GM18951 (cell line): ENCODE results near the gene DHPS.
A peak's percentile ranks its signal among the peaks of the same experiment; 100 is the strongest.
"Not testable (repeated sequence)": the region's sequence is repeated elsewhere in the genome, so short reads cannot be mapped to it uniquely, and the experiment has no call there.

Experiments used
- POLR2A ChIP-seq: IDR thresholded peaks from 4 replicates; pipeline ENCODE4 v1.6.1; 2011; ENCODE audit warnings: mild to moderate bottlenecking; ENCODE audit not compliant: insufficient read length, insufficient read depth; ENCODE audit errors: extremely low read depth
- in situ Hi-C: fragments of 300-500 bp; cut with MboI; formaldehyde crosslinking; loops from one replicate; pipeline ENCODE4 v1.12.0; 2022; ENCODE audit warnings: low sequenced_read_pairs, mixed read lengths, inconsistent platforms; ENCODE audit not compliant: unreplicated experiment

Gene DHPS

DNA sequence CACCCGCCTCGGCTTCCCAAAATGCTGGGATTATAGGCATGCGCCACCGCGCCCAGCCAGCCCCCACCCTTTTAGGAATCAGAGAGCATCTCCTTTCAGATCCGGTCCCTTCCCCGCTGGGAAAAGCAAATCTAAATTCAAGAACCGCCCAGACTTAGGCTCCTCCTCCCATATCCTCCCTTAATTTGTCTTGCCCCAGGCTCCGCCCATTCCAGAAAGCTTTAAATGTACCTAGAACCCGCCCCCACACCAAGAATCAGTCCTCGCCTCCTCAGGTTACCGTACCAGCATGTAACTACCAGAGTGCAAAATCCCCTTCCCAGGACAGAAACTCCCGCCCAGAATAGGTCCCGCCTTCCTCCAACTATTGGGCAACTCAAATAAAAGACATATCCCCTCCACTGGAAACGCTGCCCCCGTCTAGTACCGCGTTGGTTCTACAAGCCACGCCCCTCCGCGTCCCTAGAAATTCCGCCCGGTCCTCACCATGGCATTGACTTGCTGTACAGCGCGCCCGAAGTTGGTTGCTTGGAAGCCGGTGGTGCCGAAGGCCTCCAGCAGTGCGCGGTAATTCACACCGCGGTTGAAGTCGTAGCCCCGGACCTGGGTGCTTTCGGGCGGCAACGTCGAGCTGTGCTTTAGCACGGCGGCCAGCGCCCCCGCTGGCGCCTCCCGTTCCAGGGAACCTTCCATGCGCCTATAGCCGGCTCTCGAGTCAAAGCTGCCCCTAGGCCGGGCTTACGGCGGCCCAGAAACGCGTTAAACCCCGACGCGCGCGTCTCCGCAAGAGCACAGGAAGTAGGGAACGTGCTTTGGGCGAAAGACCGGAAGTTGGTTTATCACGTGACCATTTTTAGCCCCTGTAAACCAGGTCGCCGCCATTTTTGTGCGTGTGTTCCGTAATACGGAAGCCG, at the start of gene DHPS:
Gene DHPS, minus strand, starts transcription at position 807 of the 914 bp plus-strand sequence. Its CDS starts 114 bp downstream, at position 693.
- peak; percentile 72 for TF ChIP-seq POLR2A
- in situ Hi-C loops, result no loop called here

DNA sequence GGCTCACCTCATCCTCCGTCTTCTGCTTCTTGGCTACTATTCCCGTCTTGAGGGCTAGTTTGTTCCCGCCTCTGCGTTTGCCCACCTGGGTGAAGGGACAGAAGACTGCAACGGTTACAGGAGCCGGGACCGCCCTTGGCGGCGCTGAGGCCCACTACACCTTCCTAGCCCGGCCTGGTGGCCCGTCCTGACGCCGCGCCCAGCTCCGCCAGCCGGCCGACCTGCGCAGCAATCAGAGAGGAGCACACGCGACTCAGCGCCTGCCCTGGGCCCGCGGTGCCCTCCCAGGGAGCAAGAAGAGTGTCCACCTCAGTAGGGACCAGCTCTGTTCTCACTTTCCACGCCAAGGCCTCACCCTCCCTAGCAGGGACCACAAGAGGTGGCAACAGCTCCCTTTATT, 49.7 kb upstream of the DHPS start:
- TF ChIP-seq POLR2A, result no peak
- in situ Hi-C loops, result no loop called here

DNA sequence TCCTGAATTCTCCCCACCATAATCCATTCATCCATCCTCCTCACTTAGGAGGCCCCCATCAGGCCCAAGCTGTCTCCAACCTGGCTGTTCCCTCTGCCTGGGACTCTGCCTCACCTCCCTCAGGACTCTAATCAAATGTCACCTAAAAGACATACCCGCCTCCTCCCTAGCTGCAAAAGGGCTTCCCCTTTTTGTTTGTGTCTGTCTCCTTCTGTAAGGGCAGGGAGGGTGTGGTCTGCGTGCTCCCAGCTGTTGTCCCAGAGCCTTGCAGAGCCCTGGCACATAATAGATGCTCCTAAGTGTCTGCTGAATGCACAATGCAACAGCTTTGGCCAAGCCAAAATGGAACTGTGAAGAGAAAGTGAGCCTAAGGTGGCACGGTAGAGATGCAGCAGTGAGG, 48.4 kb upstream of the DHPS start:
- in situ Hi-C loops, result no loop called here
- no peak for TF ChIP-seq POLR2A

DNA sequence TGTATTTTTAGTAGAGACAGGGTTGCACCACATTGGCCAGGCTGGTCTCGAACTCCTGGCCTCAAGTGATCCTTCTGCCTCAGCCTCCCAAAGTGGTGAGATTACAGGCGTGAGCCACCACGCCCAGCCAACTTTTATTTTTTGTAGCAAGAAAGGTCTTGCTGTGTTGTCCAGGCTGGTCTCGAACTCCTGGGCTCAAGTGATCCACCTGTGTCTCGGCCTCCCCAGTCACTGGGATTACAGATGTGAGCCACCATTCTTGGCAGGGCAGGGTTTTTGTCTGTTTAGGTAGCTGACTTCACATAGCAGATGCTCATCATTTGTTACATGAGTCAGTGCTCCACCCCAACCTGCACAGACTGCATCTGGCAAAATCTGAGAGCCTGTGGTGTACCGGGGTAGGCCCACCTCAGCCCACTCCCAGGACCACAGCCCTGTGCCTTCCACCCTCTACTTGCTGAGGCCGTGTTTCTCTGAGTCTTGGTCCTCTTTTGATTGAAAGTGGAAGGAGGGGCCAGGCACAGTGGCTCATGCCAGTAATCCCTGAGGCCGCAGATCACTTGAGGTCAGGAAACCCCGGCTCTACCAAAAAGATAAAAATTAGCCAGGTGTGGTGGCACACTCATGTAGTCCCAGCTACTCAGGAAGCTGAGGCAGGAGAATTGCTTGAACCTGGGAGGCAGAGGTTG, 46.2 kb upstream of the DHPS start:
- no peak for TF ChIP-seq POLR2A
- in situ Hi-C loops, result no loop called here

GRCh38 chr19:12726988-12727316, 45.3 kb upstream of the DHPS start:
- TF ChIP-seq POLR2A, result no peak
- in situ Hi-C loops, result no loop called here

DNA sequence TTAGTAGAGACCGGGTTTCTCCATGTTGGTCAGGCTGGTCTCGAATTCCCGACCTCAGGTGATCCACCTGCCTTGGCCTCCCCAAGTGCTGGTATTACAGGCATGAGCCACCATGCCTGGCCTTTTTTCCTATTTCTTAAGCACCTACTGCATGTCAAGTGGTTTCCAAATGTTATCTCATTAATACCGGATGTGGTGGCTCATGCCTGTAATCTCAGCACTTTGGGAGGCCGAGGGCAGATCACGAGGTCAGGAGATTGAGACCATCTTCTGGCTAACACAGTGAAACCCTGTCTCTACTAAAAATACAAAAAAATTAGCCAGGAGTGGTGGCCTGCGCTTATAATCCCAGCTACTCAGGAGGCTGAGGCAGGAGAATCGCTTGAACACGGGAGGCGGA, 43.9 kb upstream of the DHPS start:
- in situ Hi-C loops, result not testable (repeated sequence)

DNA sequence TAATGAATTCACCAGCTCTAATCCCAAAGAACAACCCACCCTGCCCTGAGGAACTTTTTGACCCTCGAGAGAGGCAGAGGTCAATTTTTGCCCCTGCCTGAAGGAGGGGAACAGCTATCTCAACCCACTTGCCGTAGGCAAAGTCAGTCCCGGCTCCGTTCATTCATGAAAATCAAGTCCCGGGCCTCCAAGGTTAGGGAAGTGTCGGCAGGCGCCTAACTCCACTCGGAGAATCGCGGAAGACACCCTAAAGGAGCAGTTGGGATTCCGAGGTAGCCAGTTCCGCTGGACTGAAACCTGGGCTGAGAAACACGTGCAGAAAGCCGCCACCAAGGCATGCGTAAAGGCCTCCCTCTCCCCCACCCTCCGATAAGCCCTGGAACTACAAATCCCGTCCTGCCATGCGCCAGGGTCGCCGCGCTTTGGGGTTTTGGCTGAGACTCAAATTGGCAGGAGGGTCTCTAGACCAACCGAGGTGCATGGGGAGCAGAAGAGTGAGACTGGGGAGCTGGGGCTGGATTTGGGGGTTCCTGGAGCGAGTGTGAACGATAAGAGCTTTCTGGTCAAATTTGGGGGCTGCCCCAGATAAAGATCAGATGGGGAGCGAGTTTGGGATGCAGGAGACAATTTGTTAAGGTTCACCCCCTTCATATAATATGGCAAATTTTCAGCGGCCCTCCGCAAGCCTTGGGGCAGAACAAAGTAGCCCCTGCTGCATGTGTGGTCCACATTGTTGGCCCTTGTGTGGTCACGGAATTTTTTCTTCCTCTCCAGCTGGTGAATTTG, 42.2 kb upstream of the DHPS start, which contains the start of gene TNPO2:
Gene TNPO2, minus strand, starts transcription at position 292 of the 786 bp plus-strand sequence. CDS start 2,955 bp downstream, outside the sequence.
- TF ChIP-seq POLR2A, result peak; percentile 64
- in situ Hi-C loops, result no loop called here

DNA sequence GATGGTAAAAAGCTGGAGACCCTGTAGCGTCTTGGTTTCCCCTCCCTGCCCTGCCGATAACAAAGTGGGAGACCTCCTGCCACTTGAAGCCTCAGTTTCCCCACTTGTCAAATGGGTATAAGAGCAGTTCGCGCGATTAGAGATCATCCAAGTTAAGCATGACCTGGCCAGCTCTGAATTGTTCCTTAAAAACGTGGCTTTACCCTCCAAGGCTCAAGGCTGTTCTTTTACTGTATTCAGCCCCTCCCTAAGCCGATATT, 41.6 kb upstream of the DHPS start:
- no peak for TF ChIP-seq POLR2A
- in situ Hi-C loops, result no loop called here

- in situ Hi-C loops, result no loop called here
- peak; percentile 61 for TF ChIP-seq POLR2A
Measured at GRCh38 chr19:12722566-12723380, 41.1 kb upstream of the DHPS start.

DNA sequence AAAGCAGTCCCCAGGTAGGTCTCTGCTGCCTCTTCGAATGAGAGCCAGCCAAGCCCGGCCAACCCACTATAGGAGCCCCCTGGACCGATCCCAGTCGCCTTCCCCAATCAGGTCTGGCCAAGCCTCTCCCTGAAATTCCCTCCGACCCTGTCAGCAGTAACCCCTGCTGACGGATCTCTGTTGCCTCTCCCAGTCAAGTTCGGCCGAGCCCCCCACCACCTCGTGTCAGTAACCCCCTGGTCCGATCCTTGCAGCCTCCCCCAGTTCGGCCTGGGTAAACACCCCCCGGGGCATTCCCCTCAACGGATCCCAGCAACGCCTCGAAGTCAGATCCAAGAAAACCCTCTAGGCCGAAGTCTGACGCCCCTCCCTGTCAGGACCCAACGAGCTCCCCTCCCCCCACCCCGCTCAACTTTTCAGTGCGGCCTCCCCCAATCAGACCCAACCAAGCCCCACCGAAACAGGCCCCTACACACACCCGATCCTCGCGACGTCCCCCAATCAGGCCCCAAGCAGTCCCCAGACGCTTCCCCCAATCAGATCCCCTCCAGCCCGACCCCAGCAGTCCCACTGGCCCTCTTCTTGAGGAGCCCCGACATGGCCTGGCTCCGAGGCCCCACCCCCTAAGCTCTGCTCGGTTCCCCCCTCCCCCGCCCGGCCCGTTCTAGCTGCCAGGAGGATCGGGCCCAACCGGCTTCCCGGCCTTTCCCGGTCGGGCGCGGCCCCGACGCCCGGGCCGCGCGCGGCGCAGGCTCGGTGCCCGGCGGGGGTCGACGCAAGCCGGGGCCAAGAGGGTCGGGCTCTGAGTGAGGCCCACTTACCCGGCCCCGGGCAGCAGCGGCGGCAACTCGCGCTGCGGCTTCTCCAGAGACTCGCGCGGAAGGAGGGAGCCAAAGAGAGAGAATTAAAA, 40.2 kb upstream of the DHPS start:
- in situ Hi-C loops, result no loop called here

DNA sequence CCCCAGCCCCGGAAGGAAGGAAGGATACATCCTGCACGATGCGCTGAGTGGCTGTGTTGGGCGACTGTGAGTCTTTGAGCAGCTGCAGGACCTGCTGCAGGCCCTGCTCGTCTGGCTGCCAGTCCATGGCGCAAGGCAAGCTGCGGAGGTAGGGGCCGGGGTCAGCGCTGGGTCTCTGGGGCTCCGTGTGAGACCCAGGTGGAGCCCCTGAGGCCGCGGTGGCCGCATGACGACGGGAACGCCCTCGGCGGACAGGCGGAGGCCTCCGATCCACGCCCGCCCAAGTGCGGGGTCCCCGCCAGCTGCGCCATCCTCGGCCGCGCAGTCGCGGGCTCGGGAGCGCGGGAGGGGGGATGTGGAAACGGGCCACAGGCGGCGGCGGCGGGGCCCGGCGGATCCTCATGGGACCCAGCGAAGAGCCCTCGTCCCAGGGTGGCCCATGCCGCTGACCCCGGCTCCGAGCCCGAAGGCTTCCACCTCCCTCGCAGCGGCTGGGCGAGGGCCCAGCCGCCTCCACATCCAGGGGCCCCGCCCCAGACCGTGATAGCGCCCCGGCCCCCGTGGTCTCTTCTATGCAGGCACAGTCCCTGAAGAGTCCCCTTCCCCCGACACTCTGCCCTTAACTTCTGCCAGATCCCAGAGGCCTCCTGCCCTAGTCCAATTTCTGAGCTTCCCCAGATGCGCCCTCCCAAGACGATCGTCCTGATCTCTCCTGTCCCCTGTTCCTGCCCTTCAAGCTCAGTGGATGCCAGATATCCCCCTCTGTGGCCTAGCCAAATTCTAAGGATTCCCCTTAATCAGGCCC, 39.4 kb upstream of the DHPS start:
- in situ Hi-C loops, result no loop called here
- no peak for TF ChIP-seq POLR2A

More for the DNA sequence above, 40.2 kb upstream of the DHPS start:
- no peak for TF ChIP-seq POLR2A
